Measurements from ENCODE around the gene TNP2. TPM values are rescaled to one million over a fixed set of nuclear protein-coding genes. Genes with fewer than 3 reads are reported as not detected.

TNP2 gene
- total RNA-seq, 1 donor: not detected

DNA sequence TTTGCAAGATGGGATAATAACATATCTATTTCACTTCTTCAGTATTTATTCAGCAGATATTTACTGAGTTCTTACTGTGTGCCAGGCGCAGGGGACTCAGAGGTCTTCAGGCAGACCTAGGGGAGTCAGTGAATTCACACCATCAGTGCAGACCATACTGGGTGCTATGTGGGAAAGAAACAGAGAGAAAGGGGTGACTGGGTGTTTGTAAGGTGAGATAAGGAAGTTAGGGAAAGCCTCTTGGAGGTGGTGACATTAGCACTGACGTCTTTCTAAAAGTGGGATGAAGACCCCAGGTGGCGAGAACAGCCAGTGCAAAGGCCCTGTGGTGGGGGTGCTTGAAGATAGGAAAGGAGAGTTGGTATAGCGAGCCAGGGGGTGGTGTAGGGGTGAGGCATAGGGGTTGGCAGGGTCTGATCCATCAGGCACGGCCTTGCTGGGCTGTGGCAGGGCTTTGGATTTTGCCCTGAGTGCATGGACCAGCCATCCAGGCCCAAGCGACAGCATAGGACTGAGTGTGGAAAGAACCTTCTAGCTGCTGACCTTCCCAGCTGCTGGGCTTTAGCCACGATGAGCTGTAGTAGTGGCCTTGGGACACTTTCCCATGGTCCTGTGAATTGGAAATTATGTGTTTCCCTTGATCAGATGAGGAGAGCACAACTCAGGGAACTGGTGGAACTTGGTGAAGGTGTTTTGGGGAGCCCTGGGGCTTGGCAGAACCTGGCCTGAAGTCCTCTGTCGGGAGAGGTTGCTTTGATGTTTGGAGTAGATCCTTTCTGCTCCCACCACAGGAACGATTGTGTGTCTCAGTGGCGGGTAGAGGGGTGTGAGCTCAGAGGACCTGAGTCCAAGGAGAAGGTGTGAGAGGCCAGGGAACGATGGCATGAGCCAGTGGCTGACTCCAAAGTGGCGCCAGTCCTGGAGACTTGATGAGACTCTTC, 9.2 kb downstream of the TNP2 start:
- H3K4me3 ChIP-seq (ENCODE audit: low read depth, low read length): no peak overlapping the region
- TF ChIP-seq, protein P1, sequence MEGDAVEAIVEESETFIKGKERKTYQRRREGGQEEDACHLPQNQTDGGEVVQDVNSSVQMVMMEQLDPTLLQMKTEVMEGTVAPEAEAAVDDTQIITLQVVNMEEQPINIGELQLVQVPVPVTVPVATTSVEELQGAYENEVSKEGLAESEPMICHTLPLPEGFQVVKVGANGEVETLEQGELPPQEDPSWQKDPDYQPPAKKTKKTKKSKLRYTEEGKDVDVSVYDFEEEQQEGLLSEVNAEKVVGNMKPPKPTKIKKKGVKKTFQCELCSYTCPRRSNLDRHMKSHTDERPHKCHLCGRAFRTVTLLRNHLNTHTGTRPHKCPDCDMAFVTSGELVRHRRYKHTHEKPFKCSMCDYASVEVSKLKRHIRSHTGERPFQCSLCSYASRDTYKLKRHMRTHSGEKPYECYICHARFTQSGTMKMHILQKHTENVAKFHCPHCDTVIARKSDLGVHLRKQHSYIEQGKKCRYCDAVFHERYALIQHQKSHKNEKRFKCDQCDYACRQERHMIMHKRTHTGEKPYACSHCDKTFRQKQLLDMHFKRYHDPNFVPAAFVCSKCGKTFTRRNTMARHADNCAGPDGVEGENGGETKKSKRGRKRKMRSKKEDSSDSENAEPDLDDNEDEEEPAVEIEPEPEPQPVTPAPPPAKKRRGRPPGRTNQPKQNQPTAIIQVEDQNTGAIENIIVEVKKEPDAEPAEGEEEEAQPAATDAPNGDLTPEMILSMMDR (IDR thresholded peaks at IDR 0.05; ENCODE audit: insufficient read depth, low read length): no peak
- no peak for DNase-seq (ENCODE audit: low read depth)

- peak; percentile 35 for DNase-seq (ENCODE audit: low read depth)
- TF ChIP-seq, protein P1 (IDR thresholded peaks at IDR 0.05; ENCODE audit: insufficient read depth, low read length): no peak
- no peak overlapping the region for H3K4me3 ChIP-seq (ENCODE audit: low read depth, low read length)
Observed at GRCh38 chr16:11258553-11259492, 10.3 kb downstream of the TNP2 start.

DNA sequence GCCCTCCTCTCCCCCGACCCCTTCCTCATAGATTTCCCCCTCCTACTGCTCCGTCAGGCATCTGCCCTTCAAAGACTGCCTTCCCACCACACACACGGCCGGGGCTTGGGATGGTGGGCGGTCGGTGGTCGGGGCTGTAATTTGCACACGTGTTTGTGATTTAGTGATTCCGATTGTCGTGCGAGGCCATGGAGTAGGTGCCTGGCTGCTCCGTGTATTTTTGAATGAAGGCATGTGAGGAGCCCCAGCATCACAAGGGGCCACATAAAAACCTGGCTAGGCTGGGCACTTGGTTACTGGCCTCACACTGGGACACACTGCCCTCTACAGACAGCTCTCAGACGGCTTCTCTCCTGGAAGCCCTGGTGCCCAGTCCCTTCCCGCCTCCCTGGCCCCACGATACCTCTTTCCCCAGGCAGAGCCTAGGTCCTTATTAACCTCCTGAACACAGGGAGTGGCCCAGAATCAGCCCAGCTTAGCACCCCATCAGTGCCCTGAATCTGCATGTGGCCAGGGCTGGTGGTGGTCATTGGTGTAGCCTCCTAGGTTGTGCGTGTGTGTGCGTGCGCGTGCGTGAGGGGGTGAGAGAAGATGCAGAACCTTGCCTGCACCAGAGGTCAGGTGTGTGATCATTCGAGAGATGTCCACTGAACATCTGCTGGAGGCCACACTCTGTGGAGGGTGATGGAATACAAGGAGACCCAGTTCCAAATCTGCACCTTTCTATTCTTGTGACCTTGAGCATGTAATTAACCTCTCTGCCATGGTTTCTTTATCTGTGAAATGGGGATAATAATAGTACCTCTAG, 11.8 kb downstream of the TNP2 start:
- peak; percentile 82 for DNase-seq (ENCODE audit: low read depth)
- TF ChIP-seq, protein P1 (IDR thresholded peaks at IDR 0.05; ENCODE audit: insufficient read depth, low read length): peak; percentile 85
- H3K4me3 ChIP-seq (ENCODE audit: low read depth, low read length): peak overlapping the region; percentile 79

GRCh38 chr16:11256661-11257130, 12.4 kb downstream of the TNP2 start:
- peak overlapping the region; percentile 79 for H3K4me3 ChIP-seq (ENCODE audit: low read depth, low read length)
- TF ChIP-seq, protein P1 (IDR thresholded peaks at IDR 0.05; ENCODE audit: insufficient read depth, low read length): no peak
- peak; percentile 39 for DNase-seq (ENCODE audit: low read depth)

- TF ChIP-seq, protein P1 (IDR thresholded peaks at IDR 0.05; ENCODE audit: insufficient read depth, low read length): peak; percentile 66
- peak; percentile 82 for DNase-seq (ENCODE audit: low read depth)
- peak within 1 kb of the TSS; percentile 79 for H3K4me3 ChIP-seq (ENCODE audit: low read depth, low read length)
Observed at GRCh38 chr16:11255737-11256660, 13.1 kb downstream of the TNP2 start, which contains the start of gene SOCS1. Gene SOCS1 (minus strand): TSS chr16:11256204. CDS start chr16:11255478, 726 bp downstream.
